GM18505 (cell line): ENCODE measurements around the gene VRK2.

ENCODE experiments used
- ATAC-seq: cut with Tn5 transposase; IDR thresholded peaks from one replicate; pipeline ENCODE4 v1.9.1; 2021; ENCODE audit not compliant: unreplicated experiment
- POLR2A ChIP-seq: IDR thresholded peaks from 4 replicates; pipeline ENCODE4 v1.6.1; 2011; ENCODE audit warnings: borderline replicate concordance; ENCODE audit not compliant: insufficient read depth, insufficient read length; ENCODE audit errors: extremely low read depth

VRK2 gene

DNA sequence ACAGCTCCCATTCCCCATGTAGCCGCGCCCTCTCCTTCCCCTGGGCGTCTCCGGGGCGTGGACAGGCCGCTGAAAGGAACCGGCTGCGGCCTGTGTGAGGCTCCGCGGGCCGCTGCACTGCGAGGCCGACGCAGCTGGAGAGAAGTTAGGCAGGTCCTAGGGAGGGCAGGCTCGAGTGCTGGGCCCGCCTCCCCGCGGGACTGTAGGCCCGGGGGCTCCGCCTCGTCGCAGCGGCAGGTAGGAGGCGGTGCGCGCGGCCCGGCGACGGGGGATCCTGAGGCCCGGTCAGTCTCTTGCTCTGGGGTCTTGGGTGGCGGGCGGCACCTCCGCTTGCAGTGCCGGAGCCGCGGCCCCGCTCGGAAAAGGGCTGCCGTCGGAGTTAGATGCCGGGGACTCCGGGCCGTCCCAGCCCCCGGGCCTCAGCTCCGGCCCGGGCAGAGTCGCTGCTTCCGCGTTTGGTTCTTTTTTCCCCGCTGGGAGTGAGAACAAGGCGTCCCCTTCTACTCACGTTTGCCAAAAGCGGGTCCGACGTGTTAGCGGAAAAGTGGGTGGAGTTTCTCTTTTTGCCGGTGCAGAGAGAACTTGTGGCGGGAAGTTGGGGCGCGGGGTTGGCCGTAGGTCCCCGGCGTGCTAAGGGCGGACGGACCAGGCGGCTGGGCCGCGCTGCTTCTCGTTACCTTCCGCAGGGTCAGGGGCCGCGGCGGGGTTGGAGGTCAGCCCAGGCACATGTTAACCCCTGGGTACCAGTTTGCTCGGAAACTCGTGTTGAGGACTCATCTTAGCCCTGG is at the start of gene VRK2:
VRK2 (plus strand) TSS at position 222 of the 788 bp plus-strand sequence. CDS start 2,026 bp downstream, outside the sequence.
- ATAC-seq, result peak; percentile 89
- peak; percentile 87 for TF ChIP-seq POLR2A

- TF ChIP-seq POLR2A, result no peak
- ATAC-seq, result peak; percentile 72
These were observed 40.2 kb upstream of the VRK2 start for GRCh38 chr2:58006256-58006951.

DNA sequence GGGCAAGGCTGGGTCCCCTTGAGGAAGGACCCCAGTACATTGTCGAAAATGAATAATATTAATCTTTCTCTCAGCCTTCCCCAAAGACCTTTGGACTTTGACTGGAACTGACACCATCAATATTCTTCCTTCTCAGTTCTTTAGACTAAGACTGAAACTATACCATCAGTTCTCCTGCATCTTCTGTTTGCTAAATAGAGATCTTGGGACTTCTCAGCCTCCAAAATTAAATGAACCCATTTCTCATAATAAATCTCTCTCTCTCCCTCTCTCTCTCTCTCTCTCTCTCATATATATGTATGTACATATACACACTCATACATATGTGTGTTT is 39.7 kb upstream of the VRK2 start:
- no peak for TF ChIP-seq POLR2A
- peak; percentile 45 for ATAC-seq

DNA sequence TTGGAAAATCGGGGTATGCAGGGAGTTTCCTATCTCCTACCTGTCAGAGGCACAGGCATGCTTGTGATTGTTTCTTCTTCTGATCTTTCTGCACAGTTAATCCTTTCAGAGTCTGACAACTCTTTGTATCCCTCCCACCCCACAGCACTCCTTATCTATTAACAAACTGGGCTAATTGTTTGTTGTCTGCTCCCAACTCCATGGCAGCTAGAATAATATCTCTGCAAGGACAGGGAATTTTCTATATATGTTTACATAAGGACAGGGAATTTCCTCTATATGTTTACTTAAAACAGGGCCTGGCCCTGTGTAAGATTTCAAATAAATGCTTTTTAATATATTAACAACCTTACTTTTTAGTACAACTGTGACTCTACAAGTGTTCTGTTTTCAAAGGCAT is 36.0 kb upstream of the VRK2 start:
- no peak for TF ChIP-seq POLR2A
- no peak for ATAC-seq

DNA sequence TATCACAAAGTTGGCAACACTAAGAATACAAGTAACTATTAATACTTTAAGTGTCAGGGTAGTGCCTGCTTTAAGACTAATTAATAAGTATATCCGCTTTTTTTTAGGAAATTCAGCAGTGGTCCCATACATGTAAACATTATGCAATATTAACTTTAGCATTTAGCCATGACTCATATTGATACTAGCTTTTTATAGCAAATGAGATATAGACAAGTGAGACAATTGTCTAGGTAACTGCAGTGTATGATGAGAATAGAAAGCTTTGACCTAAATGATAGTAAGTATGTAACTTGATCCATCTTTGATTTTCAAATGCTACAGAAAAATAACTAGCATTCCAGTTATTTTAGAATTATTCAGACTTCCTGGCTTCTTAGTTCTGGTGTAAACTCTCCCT is 27.4 kb upstream of the VRK2 start:
- ATAC-seq, result peak; percentile 48
- TF ChIP-seq POLR2A, result no peak

GRCh38 chr2:58025150-58025933 is 21.3 kb upstream of the VRK2 start:
- no peak for TF ChIP-seq POLR2A

GRCh38 chr2:58027029-58027428 is 19.6 kb upstream of the VRK2 start:
- ATAC-seq, result no peak
- TF ChIP-seq POLR2A, result no peak

More at GRCh38 chr2:58025150-58025933, 21.3 kb upstream of the VRK2 start:
- no peak for ATAC-seq

DNA sequence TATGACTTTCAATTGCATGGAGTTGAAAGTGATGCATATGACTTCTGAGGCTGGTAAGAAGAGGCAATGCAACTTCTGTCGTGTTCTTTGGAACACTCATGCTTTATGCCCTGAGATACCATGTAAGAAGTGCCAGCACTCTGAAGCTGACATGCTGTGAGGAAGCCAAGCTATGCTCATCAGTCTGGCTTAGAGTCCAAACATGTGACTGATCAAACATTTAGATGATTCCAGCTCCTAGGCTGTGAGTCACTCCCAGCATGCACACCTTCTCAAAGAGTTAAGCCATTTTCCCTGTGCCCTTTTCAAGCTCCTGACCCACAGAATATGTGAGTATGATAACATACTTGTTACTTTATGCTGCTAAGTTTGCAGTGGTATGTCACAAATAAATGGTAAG is 15.8 kb upstream of the VRK2 start:
- ATAC-seq, result no peak

GRCh38 chr2:58032016-58032763 is 14.4 kb upstream of the VRK2 start:
- no peak for TF ChIP-seq POLR2A
- peak; percentile 76 for ATAC-seq

More for the DNA sequence above, 15.8 kb upstream of the VRK2 start:
- TF ChIP-seq POLR2A, result no peak

GRCh38 chr2:58032764-58033080 is 13.9 kb upstream of the VRK2 start:
- ATAC-seq, result no peak
- no peak for TF ChIP-seq POLR2A

- no peak for TF ChIP-seq POLR2A
- no peak for ATAC-seq
These were observed 13.1 kb upstream of the VRK2 start for GRCh38 chr2:58033530-58033929.

DNA sequence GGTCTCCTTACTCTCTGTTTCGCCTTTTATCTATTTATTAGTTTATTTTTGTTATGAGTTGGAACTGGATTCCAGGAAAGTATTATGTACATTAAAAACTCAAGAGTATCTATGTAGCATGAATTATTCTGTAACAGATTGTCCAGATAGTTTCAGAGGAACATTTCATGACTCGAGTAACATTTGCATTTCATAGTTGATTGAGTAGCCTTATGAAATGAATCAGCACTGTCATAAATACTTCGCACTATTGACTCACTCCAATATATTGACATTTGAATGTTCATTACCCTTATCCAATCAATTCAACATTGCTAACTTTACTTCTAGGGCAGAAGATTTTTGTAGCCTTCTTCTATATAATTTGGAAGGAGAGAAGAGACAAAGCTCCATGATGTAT is 11.3 kb upstream of the VRK2 start:
- ATAC-seq, result peak; percentile 57
- TF ChIP-seq POLR2A, result no peak

- ATAC-seq, result peak; percentile 76
These were observed 7.4 kb upstream of the VRK2 start for GRCh38 chr2:58039170-58039611.

More at GRCh38 chr2:58039170-58039611, 7.4 kb upstream of the VRK2 start:
- TF ChIP-seq POLR2A, result no peak
